GM12872 (cell line): ENCODE data around the gene ARMCX6.

ENCODE experiments used
- TF ChIP-seq, protein P1 (sequence below): IDR thresholded peaks from 3 replicates; pipeline ENCODE4 v1.5.1; 2011; ENCODE audit warnings: low read depth, mild to moderate bottlenecking, low read length, moderate library complexity; ENCODE audit not compliant: insufficient read depth

The ARMCX6 gene

DNA sequence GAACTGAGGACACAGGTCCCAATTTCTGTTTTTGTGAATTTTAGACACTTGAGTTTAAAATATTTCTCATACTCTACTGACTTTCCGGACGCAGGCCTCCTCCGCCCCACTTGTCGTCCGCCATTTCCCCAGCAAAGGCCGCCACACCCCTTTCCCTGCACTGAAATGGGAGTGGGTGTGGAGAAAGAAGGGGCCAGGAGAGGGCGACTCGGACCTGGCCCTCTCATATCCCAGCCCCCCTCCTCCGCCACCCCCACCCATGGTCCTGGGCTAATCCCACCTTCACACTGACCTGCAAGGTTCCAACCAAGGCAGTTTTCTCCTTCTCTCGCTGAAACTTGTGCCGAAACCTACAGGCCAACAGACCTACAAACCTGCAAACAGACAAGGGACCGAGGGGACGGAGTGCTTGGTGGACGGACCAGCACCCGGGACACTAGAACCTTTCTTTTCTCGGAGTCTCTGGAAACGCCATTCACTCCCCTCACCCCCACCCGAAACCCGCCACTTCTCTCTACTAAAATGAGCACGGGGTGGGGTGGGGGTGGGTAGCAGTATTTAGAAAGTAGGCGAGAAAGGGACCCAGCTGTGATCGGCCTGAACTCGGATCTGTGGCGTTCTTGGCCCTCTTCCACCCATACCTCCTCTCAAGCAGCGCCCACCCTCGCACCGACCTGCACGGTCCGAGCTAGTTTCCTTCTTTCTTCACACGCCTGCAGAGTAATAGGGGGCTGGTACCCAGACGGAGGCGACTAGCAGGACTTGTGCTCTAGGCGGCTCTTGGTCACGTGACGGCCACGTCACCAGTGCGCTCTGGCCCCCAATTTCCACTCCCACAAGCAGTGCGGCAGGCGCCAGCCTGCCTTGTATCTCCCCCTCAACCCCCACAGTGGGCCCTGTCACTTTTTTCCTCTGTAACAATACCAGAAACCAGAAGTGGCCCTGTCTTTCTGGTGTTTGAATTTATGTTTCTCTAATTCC, at the start of gene ARMCX6:
Gene ARMCX6, minus strand, starts transcription at position 790 of the 981 bp plus-strand sequence. CDS start 1,380 bp downstream, outside the sequence.
- TF ChIP-seq, protein P1, sequence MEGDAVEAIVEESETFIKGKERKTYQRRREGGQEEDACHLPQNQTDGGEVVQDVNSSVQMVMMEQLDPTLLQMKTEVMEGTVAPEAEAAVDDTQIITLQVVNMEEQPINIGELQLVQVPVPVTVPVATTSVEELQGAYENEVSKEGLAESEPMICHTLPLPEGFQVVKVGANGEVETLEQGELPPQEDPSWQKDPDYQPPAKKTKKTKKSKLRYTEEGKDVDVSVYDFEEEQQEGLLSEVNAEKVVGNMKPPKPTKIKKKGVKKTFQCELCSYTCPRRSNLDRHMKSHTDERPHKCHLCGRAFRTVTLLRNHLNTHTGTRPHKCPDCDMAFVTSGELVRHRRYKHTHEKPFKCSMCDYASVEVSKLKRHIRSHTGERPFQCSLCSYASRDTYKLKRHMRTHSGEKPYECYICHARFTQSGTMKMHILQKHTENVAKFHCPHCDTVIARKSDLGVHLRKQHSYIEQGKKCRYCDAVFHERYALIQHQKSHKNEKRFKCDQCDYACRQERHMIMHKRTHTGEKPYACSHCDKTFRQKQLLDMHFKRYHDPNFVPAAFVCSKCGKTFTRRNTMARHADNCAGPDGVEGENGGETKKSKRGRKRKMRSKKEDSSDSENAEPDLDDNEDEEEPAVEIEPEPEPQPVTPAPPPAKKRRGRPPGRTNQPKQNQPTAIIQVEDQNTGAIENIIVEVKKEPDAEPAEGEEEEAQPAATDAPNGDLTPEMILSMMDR: peak; percentile 29; the same call in 2 of the 3 replicates

DNA sequence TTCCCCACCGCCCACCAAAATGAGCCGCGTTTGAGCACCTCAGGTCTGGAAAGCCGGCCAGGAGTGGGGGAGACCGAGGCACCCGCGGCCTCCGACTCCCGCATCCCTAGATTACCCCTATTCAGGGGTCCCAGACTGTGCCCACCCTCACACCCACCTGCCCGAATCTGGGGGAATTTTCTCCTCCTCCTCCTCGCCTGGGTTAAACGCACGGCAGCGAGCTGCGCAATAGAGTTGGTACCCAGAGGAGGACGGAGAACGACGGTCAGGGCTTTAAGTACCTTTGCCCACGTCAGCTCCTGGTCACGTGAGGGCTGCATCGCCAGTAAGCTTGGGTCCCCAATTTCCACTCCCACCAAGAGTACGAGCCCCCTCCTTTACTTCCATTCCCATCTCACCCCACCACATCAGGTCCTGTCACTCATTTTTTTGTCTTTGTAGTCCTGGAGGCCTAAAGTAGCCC, 41.8 kb upstream of the ARMCX6 start, which contains the start of gene ARMCX2:
Gene ARMCX2, minus strand, starts transcription at position 250 of the 463 bp plus-strand sequence. CDS start 2,262 bp downstream, outside the sequence.
- TF ChIP-seq, protein P1: no peak

DNA sequence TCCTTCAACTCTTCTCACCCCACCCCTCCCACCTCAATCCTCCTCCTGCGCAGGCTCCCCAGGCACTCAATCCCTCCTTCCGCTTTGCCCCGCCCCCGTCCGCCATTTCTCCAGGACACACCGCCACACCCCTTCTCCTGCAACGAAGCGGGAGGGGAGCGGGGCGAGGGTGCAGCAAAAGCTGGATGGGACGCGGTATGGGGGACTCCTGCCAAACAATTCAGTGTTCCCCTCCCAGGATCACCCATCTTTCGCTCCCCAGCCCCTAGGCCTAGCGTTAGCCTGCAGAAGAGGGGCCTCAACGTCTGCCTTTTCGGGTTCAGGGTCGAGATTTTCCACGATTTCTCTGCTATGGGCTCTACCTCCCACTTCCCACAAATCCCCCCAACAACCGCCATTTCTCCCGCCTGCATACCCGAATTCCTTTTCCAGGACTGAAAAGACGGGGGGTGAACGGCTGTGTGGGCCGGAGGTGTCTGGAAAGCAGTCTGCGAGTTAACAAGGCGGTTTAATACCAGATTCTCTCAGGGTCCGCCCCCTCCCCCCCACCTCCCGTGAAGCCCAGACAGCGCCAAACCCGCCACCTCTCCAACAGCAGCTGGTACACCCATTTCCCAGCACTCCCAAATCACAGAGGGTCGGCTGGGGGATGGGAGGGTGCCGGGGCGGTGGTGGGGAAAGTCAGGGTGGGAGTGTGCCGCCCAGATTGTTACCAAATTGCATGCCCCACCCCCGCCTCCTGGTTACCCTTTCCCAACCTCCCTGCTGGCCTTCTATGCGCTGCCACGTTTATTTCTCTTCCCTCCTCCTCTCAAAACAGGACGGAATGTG, 41.1 kb upstream of the ARMCX6 start:
- TF ChIP-seq, protein P1: no peak

DNA sequence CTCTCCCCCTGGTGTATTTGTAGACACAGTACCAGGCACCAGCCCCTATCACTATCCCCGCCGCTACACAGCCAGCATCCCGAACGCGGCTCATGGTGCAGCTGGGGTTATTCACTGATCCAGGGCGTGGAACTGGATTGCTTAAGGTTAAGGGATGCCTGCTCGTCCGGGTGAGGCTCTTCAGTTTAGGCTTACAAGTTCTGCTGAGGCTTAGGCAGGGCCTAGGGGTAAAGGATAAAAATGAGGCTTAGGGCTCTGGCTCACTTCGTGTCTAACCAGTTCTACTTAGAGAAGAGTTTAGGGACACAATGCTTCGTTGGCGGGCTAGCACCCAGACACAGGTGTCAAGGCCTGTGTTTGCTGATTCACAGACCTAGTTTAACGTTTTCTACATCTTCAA, 39.7 kb upstream of the ARMCX6 start:
- TF ChIP-seq, protein P1: no peak

DNA sequence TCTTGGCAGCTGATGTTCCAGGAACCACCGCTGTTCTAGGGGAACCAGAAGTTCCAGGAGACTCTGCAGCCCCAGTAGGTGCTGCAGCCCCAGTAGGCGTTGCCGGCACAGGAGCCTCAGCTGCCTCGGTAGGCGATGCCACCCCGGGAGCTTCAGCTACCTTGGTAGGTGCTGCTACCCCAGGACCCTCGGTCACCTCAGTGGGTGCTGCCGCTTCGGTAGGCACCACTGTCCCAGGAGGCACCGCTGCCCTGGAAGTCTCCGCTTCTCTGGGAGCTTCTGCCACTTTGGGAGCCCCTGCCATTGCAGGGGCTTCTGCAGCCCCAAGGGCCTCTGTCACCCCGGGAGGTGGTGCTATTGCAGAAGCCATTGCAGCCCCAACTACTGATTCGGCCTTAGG, 39.0 kb upstream of the ARMCX6 start:
- TF ChIP-seq, protein P1: no peak

DNA sequence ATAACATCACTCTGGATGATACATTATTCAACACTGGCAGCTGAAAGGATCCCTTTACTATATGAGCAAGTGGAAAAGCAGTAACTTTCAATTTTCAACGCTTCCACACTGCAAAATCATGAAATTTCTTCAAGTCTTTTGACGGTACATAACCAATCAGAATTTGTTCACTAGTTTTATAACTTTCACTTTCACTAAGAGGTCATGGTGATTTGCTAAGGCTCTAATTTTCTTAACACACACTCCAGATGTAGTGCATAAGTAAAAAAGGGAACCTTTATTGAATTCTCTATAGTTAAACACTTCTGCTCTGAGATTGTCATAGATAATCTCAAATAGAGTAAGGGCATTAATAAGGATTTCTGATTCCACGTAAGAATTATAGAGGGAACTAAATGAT, 37.7 kb upstream of the ARMCX6 start:
- TF ChIP-seq, protein P1: no peak

DNA sequence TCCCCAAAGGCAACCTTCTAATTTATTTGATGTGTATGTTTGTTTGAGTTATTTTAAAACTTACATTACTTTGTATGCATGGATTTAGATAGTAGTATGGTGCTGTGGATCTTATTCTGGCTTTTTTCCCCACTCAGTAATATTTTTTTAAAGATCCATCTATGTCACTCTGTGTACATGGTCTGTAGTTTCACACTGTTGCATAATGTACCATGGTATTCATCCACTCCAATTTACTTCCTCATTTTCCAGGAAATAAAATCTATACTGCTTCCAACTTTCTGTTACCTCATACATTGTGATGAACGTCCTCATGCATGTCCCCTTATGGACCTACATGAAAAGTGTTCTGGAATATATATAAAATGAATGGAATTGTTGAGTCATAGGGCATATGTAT, 24.3 kb upstream of the ARMCX6 start:
- TF ChIP-seq, protein P1: no peak
